Skeletal muscle satellite cell (primary cell): Measurements from ENCODE around the gene SYT2.
A peak's percentile ranks its signal among the peaks of the same experiment; 100 is the strongest.
"Not testable (repeated sequence)": the region's sequence is repeated elsewhere in the genome, so short reads cannot be mapped to it uniquely, and the experiment has no call there.

Experiments used
- H3K27me3 ChIP-seq: 2 replicates; pipeline ENCODE4 v1.7.0; 2013; ENCODE audit warnings: low read length; ENCODE audit not compliant: control insufficient read depth, insufficient read depth
- H3K36me3 ChIP-seq: 2 replicates; pipeline ENCODE4 v1.7.0; 2013; ENCODE audit warnings: mild to moderate bottlenecking, control low read depth, low read length; ENCODE audit not compliant: insufficient read depth
- H3K4me1 ChIP-seq: 2 replicates; pipeline ENCODE4 v1.7.0; 2013; ENCODE audit warnings: low read length; ENCODE audit not compliant: control insufficient read depth, insufficient read depth
- H3K4me2 ChIP-seq: 2 replicates; pipeline ENCODE4 v1.7.0; 2013; ENCODE audit warnings: mild to moderate bottlenecking, low read length
- H3K4me3 ChIP-seq: 2 replicates; pipeline ENCODE4 v1.7.0; 2013; ENCODE audit warnings: low read length
- H3K9ac ChIP-seq: 2 replicates; pipeline ENCODE4 v1.7.0; 2013; ENCODE audit warnings: mild to moderate bottlenecking, low read depth, low read length, moderate library complexity
- H3K9me3 ChIP-seq: replicated peaks from 2 replicates; pipeline ENCODE4 v1.7.0; 2013; ENCODE audit warnings: mild to moderate bottlenecking, control low read depth, low read length

SYT2 gene

GRCh38 chr1:202585590-202585933 lies 124.7 kb downstream of the SYT2 start:
- peaks cover 58% of the 10 kb centered on the region for H3K4me1 ChIP-seq
- no peak overlapping the region for H3K4me3 ChIP-seq
- no peak overlapping the region for H3K4me2 ChIP-seq
- no peak overlapping the region for H3K9ac ChIP-seq
- no peaks in the 10 kb centered on the region for H3K27me3 ChIP-seq
- H3K36me3 ChIP-seq = no peaks in the 10 kb centered on the region
- no peaks in the 10 kb centered on the region for H3K9me3 ChIP-seq

- H3K9ac ChIP-seq = no peak overlapping the region
- H3K27me3 ChIP-seq = no peaks in the 10 kb centered on the region
- H3K36me3 ChIP-seq = no peaks in the 10 kb centered on the region
- no peak overlapping the region for H3K4me3 ChIP-seq
- no peak overlapping the region for H3K4me2 ChIP-seq
- H3K4me1 ChIP-seq = peaks cover 58% of the 10 kb centered on the region
- H3K9me3 ChIP-seq = no peaks in the 10 kb centered on the region
Measured at GRCh38 chr1:202584707-202585589, 125.3 kb downstream of the SYT2 start.

GRCh38 chr1:202582350-202582749 lies 127.9 kb downstream of the SYT2 start:
- H3K9me3 ChIP-seq = not testable (repeated sequence)

GRCh38 chr1:202580619-202581018 lies 129.6 kb downstream of the SYT2 start:
- no peaks in the 10 kb centered on the region for H3K9me3 ChIP-seq
- H3K4me3 ChIP-seq = no peak overlapping the region
- H3K27me3 ChIP-seq = no peaks in the 10 kb centered on the region
- no peaks in the 10 kb centered on the region for H3K36me3 ChIP-seq
- peaks cover 59% of the 10 kb centered on the region for H3K4me1 ChIP-seq
- peak overlapping the region; percentile 63 for H3K4me2 ChIP-seq
- H3K9ac ChIP-seq = no peak overlapping the region

More at GRCh38 chr1:202582350-202582749, 127.9 kb downstream of the SYT2 start:
- H3K9ac ChIP-seq, H3K4me3 ChIP-seq, H3K27me3 ChIP-seq, H3K36me3 ChIP-seq, H3K4me2 ChIP-seq: not testable (repeated sequence)
- H3K4me1 ChIP-seq = peaks cover 59% of the 10 kb centered on the region

- Histone ChIP-seq H3K36me3 (no peaks in the 10 kb centered on the region), H3K27me3 (no peaks in the 10 kb centered on the region), H3K4me2 (peak overlapping the region; percentile 63), H3K4me1 (peaks cover 57% of the 10 kb centered on the region), H3K9ac (peak overlapping the region; percentile 61), H3K9me3 (no peaks in the 10 kb centered on the region), H3K4me3 (peak overlapping the region; percentile 8)
Measured at GRCh38 chr1:202579806-202580205, 130.4 kb downstream of the SYT2 start.

GRCh38 chr1:202578565-202578964 lies 131.7 kb downstream of the SYT2 start:
- Histone ChIP-seq H3K36me3 (no peaks in the 10 kb centered on the region), H3K4me3 (no peak overlapping the region), H3K9me3 (no peaks in the 10 kb centered on the region), H3K4me2 (no peak overlapping the region), H3K27me3 (no peaks in the 10 kb centered on the region), H3K9ac (no peak overlapping the region), H3K4me1 (peaks cover 62% of the 10 kb centered on the region)

GRCh38 chr1:202578001-202578504 lies 132.2 kb downstream of the SYT2 start:
- Histone ChIP-seq H3K9ac (no peak overlapping the region), H3K36me3 (no peaks in the 10 kb centered on the region), H3K4me1 (peaks cover 62% of the 10 kb centered on the region), H3K27me3 (no peaks in the 10 kb centered on the region), H3K4me3 (no peak overlapping the region), H3K9me3 (no peaks in the 10 kb centered on the region), H3K4me2 (no peak overlapping the region)

- peak overlapping the region; percentile 41 for H3K4me2 ChIP-seq
- H3K4me3 ChIP-seq = no peak overlapping the region
- no peaks in the 10 kb centered on the region for H3K27me3 ChIP-seq
- H3K36me3 ChIP-seq = no peaks in the 10 kb centered on the region
- peaks cover 62% of the 10 kb centered on the region for H3K4me1 ChIP-seq
- H3K9me3 ChIP-seq = no peaks in the 10 kb centered on the region
- no peak overlapping the region for H3K9ac ChIP-seq
Measured at GRCh38 chr1:202577381-202577780, 132.9 kb downstream of the SYT2 start.

GRCh38 chr1:202576816-202577215 lies 133.4 kb downstream of the SYT2 start:
- H3K9ac ChIP-seq = peak overlapping the region; percentile 12
- H3K4me3 ChIP-seq = no peak overlapping the region
- H3K4me2 ChIP-seq = peak overlapping the region; percentile 41
- H3K36me3 ChIP-seq = no peaks in the 10 kb centered on the region
- H3K27me3 ChIP-seq = no peaks in the 10 kb centered on the region
- no peaks in the 10 kb centered on the region for H3K9me3 ChIP-seq
- H3K4me1 ChIP-seq = peaks cover 62% of the 10 kb centered on the region

- Histone ChIP-seq H3K9me3 (no peaks in the 10 kb centered on the region), H3K4me3 (no peak overlapping the region), H3K4me1 (peaks cover 62% of the 10 kb centered on the region), H3K36me3 (no peaks in the 10 kb centered on the region), H3K9ac (peak overlapping the region; percentile 12), H3K4me2 (peak overlapping the region; percentile 41), H3K27me3 (no peaks in the 10 kb centered on the region)
Measured at GRCh38 chr1:202575918-202576653, 134.2 kb downstream of the SYT2 start.

- H3K4me3 ChIP-seq = no peak overlapping the region
- H3K4me1 ChIP-seq = peaks cover 51% of the 10 kb centered on the region
- no peaks in the 10 kb centered on the region for H3K36me3 ChIP-seq
- no peaks in the 10 kb centered on the region for H3K9me3 ChIP-seq
- no peak overlapping the region for H3K4me2 ChIP-seq
- no peak overlapping the region for H3K9ac ChIP-seq
- H3K27me3 ChIP-seq = no peaks in the 10 kb centered on the region
Measured at GRCh38 chr1:202572867-202573266, 137.4 kb downstream of the SYT2 start.
